GM18511 (cell line): Measurements from ENCODE around the gene SLC25A27.

Experiments
- ATAC-seq: cut with Tn5 transposase; IDR thresholded peaks from one replicate; pipeline ENCODE4 v1.9.1; 2021; ENCODE audit warnings: mild to moderate bottlenecking, moderate library complexity; ENCODE audit not compliant: unreplicated experiment

SLC25A27 gene

DNA sequence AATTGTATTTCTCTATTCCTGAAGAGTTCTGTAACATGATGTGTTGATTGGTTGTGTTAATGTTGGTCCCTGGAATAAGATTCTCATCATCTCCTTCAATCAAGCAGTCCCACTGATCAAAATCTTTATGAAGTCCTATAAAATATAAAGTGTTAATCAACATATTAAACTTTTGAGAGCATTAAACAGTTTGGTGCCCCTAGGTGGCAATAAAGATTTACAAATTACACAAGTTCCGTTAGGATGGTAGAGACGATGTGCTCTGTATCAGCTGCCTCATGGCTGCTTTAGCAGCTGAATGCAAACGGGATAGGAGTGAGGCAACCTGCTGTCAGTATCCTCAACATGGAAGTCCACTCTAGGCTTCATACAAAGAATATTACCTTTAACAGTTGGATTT, 51.8 kb downstream of the SLC25A27 start:
- ATAC-seq, result no peak

- ATAC-seq, result no peak
Measured at GRCh38 chr6:46706464-46706863, 53.7 kb downstream of the SLC25A27 start.

GRCh38 chr6:46711491-46711890, 58.7 kb downstream of the SLC25A27 start:
- ATAC-seq, result no peak

DNA sequence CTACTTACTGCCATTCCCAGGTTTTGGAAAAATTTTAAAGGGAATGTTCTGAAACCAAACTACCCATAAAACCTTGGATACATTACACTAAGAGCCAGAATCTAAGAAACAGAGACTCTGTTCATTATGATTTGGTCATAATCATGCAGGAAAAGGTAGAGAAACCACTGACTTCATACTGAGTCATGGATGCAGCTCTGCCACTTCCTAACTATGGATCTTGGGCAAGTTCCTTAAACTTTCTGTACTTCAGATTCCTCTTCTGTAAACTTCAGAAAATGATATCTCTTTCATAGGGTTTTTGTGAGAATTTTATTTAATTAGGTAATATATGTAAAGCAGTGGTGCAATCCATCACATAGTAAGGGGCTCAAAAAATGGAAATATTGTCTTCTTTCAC, 62.4 kb downstream of the SLC25A27 start:
- no peak for ATAC-seq

GRCh38 chr6:46719099-46719498, 66.3 kb downstream of the SLC25A27 start:
- no peak for ATAC-seq

- ATAC-seq, result no peak
Measured at GRCh38 chr6:46720401-46720800, 67.6 kb downstream of the SLC25A27 start.
